SK-N-SH treated with all-trans-retinoic acid at 6 μM for 48 hours (cell line): Measurements from ENCODE around the gene PIP4K2B.

Experiments used
- ATAC-seq: fragments of 200-7000 bp; cut with Tn5 transposase; 3 replicates; pipeline ENCODE4 v1.9.1; 2020; ENCODE audit warnings: mild to moderate bottlenecking, moderate library complexity
- ARNTL ChIP-seq: fragments of 450-650 bp; formaldehyde crosslinking; IDR thresholded peaks from 2 replicates; pipeline ENCODE4 v1.5.0; 2020; ENCODE audit warnings: low read depth, mild to moderate bottlenecking, moderate library complexity, borderline replicate concordance
- BACH2 ChIP-seq: fragments of 250-450 bp; sonication (Bioruptor Pico); IDR thresholded peaks from 2 replicates; pipeline ENCODE4 v1.9.0; 2021; ENCODE audit warnings: mild to moderate bottlenecking, borderline replicate concordance
- CSDC2 ChIP-seq: fragments of 250-450 bp; sonication (Bioruptor Pico); IDR thresholded peaks from 2 replicates; pipeline ENCODE4 v1.5.0; 2020; ENCODE audit warnings: mild to moderate bottlenecking, moderate library complexity
- ESRRG ChIP-seq: fragments of 250-450 bp; sonication (Bioruptor Pico); IDR thresholded peaks from 2 replicates; pipeline ENCODE4 v1.6.1; 2021; ENCODE audit warnings: mild to moderate bottlenecking
- GLIS3 ChIP-seq: fragments of 250-450 bp; sonication (Bioruptor Pico); IDR thresholded peaks from 2 replicates; pipeline ENCODE4 v1.5.0; 2020; ENCODE audit warnings: mild to moderate bottlenecking, moderate library complexity
- ISL1 ChIP-seq: fragments of 250-450 bp; sonication (Bioruptor Pico); IDR thresholded peaks from 2 replicates; pipeline ENCODE4 v2.1.2; 2022; ENCODE audit warnings: mild to moderate bottlenecking, moderate library complexity
- OSR1 ChIP-seq: fragments of 250-450 bp; sonication (Bioruptor Pico); IDR thresholded peaks from 2 replicates; pipeline ENCODE4 v1.8.0; 2022; ENCODE audit warnings: moderate library complexity, mild to moderate bottlenecking, inconsistent platforms
- SNAI2 ChIP-seq: fragments of 250-450 bp; sonication (Bioruptor Pico); IDR thresholded peaks from 2 replicates; pipeline ENCODE4 v1.5.0; 2020; ENCODE audit warnings: mild to moderate bottlenecking, moderate library complexity
- TCF4 ChIP-seq: fragments of 250-450 bp; sonication (Bioruptor Pico); IDR thresholded peaks from 2 replicates; pipeline ENCODE4 v1.8.0; 2021; ENCODE audit warnings: mild to moderate bottlenecking, moderate library complexity, borderline replicate concordance
- TSHZ2 ChIP-seq: fragments of 250-450 bp; sonication (Bioruptor Pico); IDR thresholded peaks from 2 replicates; pipeline ENCODE4 v1.5.0; 2020; ENCODE audit warnings: mild to moderate bottlenecking, moderate library complexity
- ZC3H10 ChIP-seq: fragments of 250-450 bp; sonication (Bioruptor Pico); IDR thresholded peaks from 2 replicates; pipeline ENCODE4 v1.5.1; 2021; ENCODE audit warnings: mild to moderate bottlenecking, moderate library complexity
- ZFP3 ChIP-seq: fragments of 250-450 bp; sonication (Bioruptor Pico); IDR thresholded peaks from 2 replicates; pipeline ENCODE4 v1.5.0; 2020; ENCODE audit warnings: mild to moderate bottlenecking, moderate library complexity
- ZFP30 ChIP-seq: fragments of 450-650 bp; formaldehyde crosslinking; IDR thresholded peaks from 2 replicates; pipeline ENCODE4 v1.5.0; 2022; ENCODE audit warnings: mild to moderate bottlenecking, moderate library complexity
- ZNF70 ChIP-seq: fragments of 450-650 bp; formaldehyde crosslinking; IDR thresholded peaks from 2 replicates; pipeline ENCODE4 v1.5.0; 2020; ENCODE audit warnings: mild to moderate bottlenecking, moderate library complexity
- ZNF8 ChIP-seq: fragments of 450-650 bp; formaldehyde crosslinking; IDR thresholded peaks from 2 replicates; pipeline ENCODE4 v1.5.0; 2020; ENCODE audit warnings: mild to moderate bottlenecking, moderate library complexity
- TF ChIP-seq, protein P1 (sequence below): fragments of 250-450 bp; sonication (Bioruptor Pico); IDR thresholded peaks from 2 replicates; pipeline ENCODE4 v1.8.0; 2021; ENCODE audit warnings: low read depth, mild to moderate bottlenecking, moderate library complexity, borderline replicate concordance
- TF ChIP-seq, protein P2 (sequence below): fragments of 250-450 bp; sonication (Bioruptor Pico); IDR thresholded peaks from 2 replicates; pipeline ENCODE4 v1.8.0; 2020; ENCODE audit warnings: mild to moderate bottlenecking, moderate library complexity, borderline replicate concordance
- TF ChIP-seq, protein P3 (sequence below): fragments of 250-450 bp; sonication (Bioruptor Pico); IDR thresholded peaks from 2 replicates; pipeline ENCODE4 v1.5.1; 2021; ENCODE audit warnings: mild to moderate bottlenecking, moderate library complexity
- TF ChIP-seq, protein P4 (sequence below): fragments of 250-450 bp; sonication (Bioruptor Pico); IDR thresholded peaks from 2 replicates; pipeline ENCODE4 v1.5.1; 2020; ENCODE audit warnings: low read depth, mild to moderate bottlenecking, moderate library complexity

Gene PIP4K2B

DNA sequence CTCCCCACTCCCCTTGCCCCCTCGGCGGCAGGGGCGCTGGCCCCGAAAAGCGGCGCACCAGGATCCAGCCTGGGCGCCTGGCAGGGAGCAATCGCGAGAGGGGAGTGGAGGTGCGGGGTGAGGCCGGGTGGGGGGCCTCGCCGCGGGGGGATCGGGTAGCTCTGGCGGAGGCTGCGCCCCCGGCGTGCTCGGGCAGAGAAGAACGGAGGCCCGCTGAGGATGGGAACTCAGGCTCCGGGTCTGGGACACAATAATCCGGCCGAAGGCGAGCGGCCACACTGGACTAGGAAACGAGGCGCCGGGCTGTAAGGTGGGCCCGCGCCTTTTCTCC is 50.5 kb downstream of the PIP4K2B start:
- ATAC-seq = no peak

GRCh38 chr17:38748149-38748891 is 51.0 kb downstream of the PIP4K2B start, which contains the start of gene PCGF2:
Gene PCGF2 (minus strand): TSS chr17:38748336. CDS start chr17:38740402, 7,934 bp downstream.
- TF ChIP-seq ZFP3 (CRISPR knock-in tag) = no peak
- TF ChIP-seq TCF4 (CRISPR knock-in tag) = no peak
- TF ChIP-seq, protein P1, sequence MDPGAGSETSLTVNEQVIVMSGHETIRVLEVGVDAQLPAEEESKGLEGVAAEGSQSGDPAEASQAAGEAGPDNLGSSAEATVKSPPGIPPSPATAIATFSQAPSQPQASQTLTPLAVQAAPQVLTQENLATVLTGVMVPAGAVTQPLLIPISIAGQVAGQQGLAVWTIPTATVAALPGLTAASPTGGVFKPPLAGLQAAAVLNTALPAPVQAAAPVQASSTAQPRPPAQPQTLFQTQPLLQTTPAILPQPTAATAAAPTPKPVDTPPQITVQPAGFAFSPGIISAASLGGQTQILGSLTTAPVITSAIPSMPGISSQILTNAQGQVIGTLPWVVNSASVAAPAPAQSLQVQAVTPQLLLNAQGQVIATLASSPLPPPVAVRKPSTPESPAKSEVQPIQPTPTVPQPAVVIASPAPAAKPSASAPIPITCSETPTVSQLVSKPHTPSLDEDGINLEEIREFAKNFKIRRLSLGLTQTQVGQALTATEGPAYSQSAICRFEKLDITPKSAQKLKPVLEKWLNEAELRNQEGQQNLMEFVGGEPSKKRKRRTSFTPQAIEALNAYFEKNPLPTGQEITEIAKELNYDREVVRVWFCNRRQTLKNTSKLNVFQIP = no peak
- TF ChIP-seq BACH2 = no peak
- TF ChIP-seq ZFP30 (CRISPR knock-in tag) = no peak
- TF ChIP-seq, protein P2, sequence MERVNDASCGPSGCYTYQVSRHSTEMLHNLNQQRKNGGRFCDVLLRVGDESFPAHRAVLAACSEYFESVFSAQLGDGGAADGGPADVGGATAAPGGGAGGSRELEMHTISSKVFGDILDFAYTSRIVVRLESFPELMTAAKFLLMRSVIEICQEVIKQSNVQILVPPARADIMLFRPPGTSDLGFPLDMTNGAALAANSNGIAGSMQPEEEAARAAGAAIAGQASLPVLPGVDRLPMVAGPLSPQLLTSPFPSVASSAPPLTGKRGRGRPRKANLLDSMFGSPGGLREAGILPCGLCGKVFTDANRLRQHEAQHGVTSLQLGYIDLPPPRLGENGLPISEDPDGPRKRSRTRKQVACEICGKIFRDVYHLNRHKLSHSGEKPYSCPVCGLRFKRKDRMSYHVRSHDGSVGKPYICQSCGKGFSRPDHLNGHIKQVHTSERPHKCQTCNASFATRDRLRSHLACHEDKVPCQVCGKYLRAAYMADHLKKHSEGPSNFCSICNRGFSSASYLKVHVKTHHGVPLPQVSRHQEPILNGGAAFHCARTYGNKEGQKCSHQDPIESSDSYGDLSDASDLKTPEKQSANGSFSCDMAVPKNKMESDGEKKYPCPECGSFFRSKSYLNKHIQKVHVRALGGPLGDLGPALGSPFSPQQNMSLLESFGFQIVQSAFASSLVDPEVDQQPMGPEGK (CRISPR knock-in tag) = no peak
- no peak for TF ChIP-seq ISL1 (CRISPR knock-in tag)
- TF ChIP-seq SNAI2 (CRISPR knock-in tag) = no peak
- TF ChIP-seq ZNF8 (CRISPR knock-in tag) = no peak
- TF ChIP-seq, protein P3, sequence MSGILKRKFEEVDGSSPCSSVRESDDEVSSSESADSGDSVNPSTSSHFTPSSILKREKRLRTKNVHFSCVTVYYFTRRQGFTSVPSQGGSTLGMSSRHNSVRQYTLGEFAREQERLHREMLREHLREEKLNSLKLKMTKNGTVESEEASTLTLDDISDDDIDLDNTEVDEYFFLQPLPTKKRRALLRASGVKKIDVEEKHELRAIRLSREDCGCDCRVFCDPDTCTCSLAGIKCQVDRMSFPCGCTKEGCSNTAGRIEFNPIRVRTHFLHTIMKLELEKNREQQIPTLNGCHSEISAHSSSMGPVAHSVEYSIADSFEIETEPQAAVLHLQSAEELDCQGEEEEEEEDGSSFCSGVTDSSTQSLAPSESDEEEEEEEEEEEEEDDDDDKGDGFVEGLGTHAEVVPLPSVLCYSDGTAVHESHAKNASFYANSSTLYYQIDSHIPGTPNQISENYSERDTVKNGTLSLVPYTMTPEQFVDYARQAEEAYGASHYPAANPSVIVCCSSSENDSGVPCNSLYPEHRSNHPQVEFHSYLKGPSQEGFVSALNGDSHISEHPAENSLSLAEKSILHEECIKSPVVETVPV (CRISPR knock-in tag) = no peak
- TF ChIP-seq, all 23 proteins: peak for 0
- ATAC-seq = peak; percentile 15; the same call in 2 of the 3 replicates

More for the DNA sequence above, 50.5 kb downstream of the PIP4K2B start:
- no peak for TF ChIP-seq TSHZ2 (CRISPR knock-in tag)
- no peak for TF ChIP-seq ZNF70
- no peak for TF ChIP-seq OSR1 (CRISPR knock-in tag)
- TF ChIP-seq ZFP30 (CRISPR knock-in tag) = no peak
- no peak for TF ChIP-seq ZFP3 (CRISPR knock-in tag)
- TF ChIP-seq, protein P4, sequence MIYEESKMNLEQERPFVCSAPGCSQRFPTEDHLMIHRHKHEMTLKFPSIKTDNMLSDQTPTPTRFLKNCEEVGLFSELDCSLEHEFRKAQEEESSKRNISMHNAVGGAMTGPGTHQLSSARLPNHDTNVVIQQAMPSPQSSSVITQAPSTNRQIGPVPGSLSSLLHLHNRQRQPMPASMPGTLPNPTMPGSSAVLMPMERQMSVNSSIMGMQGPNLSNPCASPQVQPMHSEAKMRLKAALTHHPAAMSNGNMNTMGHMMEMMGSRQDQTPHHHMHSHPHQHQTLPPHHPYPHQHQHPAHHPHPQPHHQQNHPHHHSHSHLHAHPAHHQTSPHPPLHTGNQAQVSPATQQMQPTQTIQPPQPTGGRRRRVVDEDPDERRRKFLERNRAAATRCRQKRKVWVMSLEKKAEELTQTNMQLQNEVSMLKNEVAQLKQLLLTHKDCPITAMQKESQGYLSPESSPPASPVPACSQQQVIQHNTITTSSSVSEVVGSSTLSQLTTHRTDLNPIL (CRISPR knock-in tag) = no peak
- TF ChIP-seq, protein P3 (CRISPR knock-in tag) = no peak
- no peak for TF ChIP-seq ZC3H10 (CRISPR knock-in tag)
- no peak for TF ChIP-seq CSDC2 (CRISPR knock-in tag)
- no peak for TF ChIP-seq GLIS3 (CRISPR knock-in tag)
- no peak for TF ChIP-seq ISL1 (CRISPR knock-in tag)
- TF ChIP-seq ESRRG = no peak
- TF ChIP-seq ARNTL (CRISPR knock-in tag) = no peak
